Panc1 (cell line): ENCODE measurements around the gene CRNKL1. TPM values are rescaled to one million over a fixed set of nuclear protein-coding genes. Genes with fewer than 3 reads are reported as not detected.

ENCODE experiments used
- ATAC-seq: fragments of 200-7000 bp; cut with Tn5 transposase; 2 replicates; pipeline ENCODE4 v1.9.1; 2020; ENCODE audit warnings: mild to moderate bottlenecking, moderate library complexity
- BruUV-seq: library from RNA; stranded (reverse); fragments of 400-500 nt; replicated peaks from 2 replicates; lab custom pipeline; 2021; lab: Mats Ljungman, UMichigan
- CTCF ChIA-PET: fragments of 300-600 bp; sonication (Branson Sonifier 250); formaldehyde crosslinking; loops from one replicate; lab custom pipeline; 2022; ENCODE audit warnings: antibody characterized with exemption; lab: Charles Lee
- POLR2A ChIA-PET: fragments of 300-600 bp; sonication (Branson Sonifier 250); formaldehyde crosslinking; loops from one replicate; lab custom pipeline; 2022; ENCODE audit warnings: antibody characterized with exemption; lab: Charles Lee
- DNase-seq: peaks from one replicate; pipeline ENCODE4 v3.0.0-alpha.2; 2010; ENCODE audit warnings: low read depth, low spot score
- H3K27ac ChIP-seq: 2 replicates; pipeline ENCODE4 v1.5.1; 2011; ENCODE audit warnings: mild to moderate bottlenecking, low read length, inconsistent platforms
- H3K27me3 ChIP-seq: fragments of 200-500 bp; sonication (Bioruptor generic); 2 replicates; pipeline ENCODE4 v1.6.0; 2014; ENCODE audit warnings: low read length, inconsistent platforms; ENCODE audit not compliant: control insufficient read depth, insufficient read depth
- H3K36me3 ChIP-seq: fragments of 200-500 bp; sonication (Bioruptor generic); 2 replicates; pipeline ENCODE4 v1.5.1; 2014; ENCODE audit warnings: inconsistent platforms, mild to moderate bottlenecking, low read length, moderate library complexity; ENCODE audit not compliant: control insufficient read depth, insufficient read depth
- H3K4me1 ChIP-seq: 2 replicates; pipeline ENCODE4 v1.5.1; 2011; ENCODE audit warnings: inconsistent platforms, mild to moderate bottlenecking, low read length, moderate library complexity; ENCODE audit not compliant: control insufficient read depth, insufficient read depth
- H3K4me3 ChIP-seq, 2 experiments: 2 replicates each; pipeline ENCODE4 v1.5.1; 2011 to 2012; ENCODE audit warnings: low read depth in 2 of 2, low read length in 2 of 2, mild to moderate bottlenecking in 2 of 2, inconsistent platforms in 1 of 2, moderate library complexity in 1 of 2
- H3K9me3 ChIP-seq: fragments of 200-500 bp; sonication (Bioruptor generic); 2 replicates; pipeline ENCODE4 v1.5.1; 2014; ENCODE audit warnings: low read depth, mild to moderate bottlenecking, inconsistent platforms, low read length, moderate library complexity; ENCODE audit not compliant: control insufficient read depth, insufficient read depth
- POLR2AphosphoS5 ChIP-seq: IDR thresholded peaks from 2 replicates; pipeline ENCODE4 v1.6.1; 2012; ENCODE audit warnings: mild to moderate bottlenecking, low read depth, low read length, moderate library complexity
- REST ChIP-seq, 2 experiments: IDR thresholded peaks; 2 replicates each; pipeline ENCODE4 v1.6.1; 2011 to 2012; ENCODE audit warnings: low read depth in 2 of 2, control low read depth in 1 of 2, low read length in 1 of 2, mild to moderate bottlenecking in 1 of 2, moderate library complexity in 1 of 2; ENCODE audit not compliant: insufficient read depth in 1 of 2
- SIN3A ChIP-seq: IDR thresholded peaks from 2 replicates; pipeline ENCODE4 v1.6.1; 2012; ENCODE audit warnings: low read depth, mild to moderate bottlenecking, low read length, moderate library complexity, borderline replicate concordance; ENCODE audit not compliant: insufficient read depth
- TCF7L2 ChIP-seq: IDR thresholded peaks from 2 replicates; pipeline ENCODE4 v1.6.1; 2011; ENCODE audit warnings: mild to moderate bottlenecking, low read depth, low read length, inconsistent platforms
- in situ Hi-C: cut with HindIII; loops from 2 replicates; pipeline ENCODE4 v1.10.0; 2016; ENCODE audit warnings: low sequenced_read_pairs, low pct_unique_long_range_greater_than_20kb
- intact Hi-C: fragments of 100-400 bp; cut with micrococcal nuclease; formaldehyde crosslinking; loops from one replicate; pipeline ENCODE4 v1.10.0; 2022; ENCODE audit not compliant: unreplicated experiment
- total RNA-seq: library from RNA; stranded (reverse); gene quantifications from one replicate; pipeline ENCODE4 v1.2.1, GENCODE V29; 2021; ENCODE audit not compliant: unreplicated experiment
- TF ChIP-seq, protein P1 (sequence below): fragments of 450-650 bp; IDR thresholded peaks from 2 replicates; pipeline ENCODE4 v1.5.1; 2017; ENCODE audit warnings: mild to moderate bottlenecking

CRNKL1 gene
- total RNA-seq, 1 experiment from 2014 or later, result 16.4 TPM

DNA sequence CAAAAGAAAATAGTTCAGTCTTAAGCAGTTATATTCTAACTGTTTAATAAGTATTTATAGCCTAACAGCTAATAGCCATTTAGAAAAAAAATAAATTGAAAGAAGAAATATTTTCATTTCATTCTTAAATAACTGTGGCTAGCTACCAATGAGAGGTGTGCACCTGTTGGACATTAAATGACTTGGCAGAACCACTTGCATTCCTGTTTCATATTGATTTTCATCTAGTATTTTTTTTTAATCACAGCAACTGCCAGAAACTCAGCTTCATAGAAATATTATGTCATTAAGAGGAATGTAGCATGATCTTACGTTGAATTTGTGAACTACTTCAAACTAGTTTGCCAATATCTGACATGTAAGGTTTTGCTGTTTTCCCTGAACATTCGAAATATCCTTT, 25.0 kb downstream of the CRNKL1 start:
- Histone ChIP-seq H3K4me1 (no peaks in the 10 kb centered on the region), H3K4me3 (no peak overlapping the region), H3K27ac (no peak overlapping the region), H3K9me3 (no peaks in the 10 kb centered on the region), H3K36me3 (peaks cover 28% of the 10 kb centered on the region), H3K27me3 (no peaks in the 10 kb centered on the region)
- intact Hi-C loops, result no loop called here
- in situ Hi-C loops, result no loop called here
- no peak for ATAC-seq
- no peak for TF ChIP-seq POLR2AphosphoS5
- TF ChIP-seq SIN3A, result no peak
- TF ChIP-seq, protein P1, sequence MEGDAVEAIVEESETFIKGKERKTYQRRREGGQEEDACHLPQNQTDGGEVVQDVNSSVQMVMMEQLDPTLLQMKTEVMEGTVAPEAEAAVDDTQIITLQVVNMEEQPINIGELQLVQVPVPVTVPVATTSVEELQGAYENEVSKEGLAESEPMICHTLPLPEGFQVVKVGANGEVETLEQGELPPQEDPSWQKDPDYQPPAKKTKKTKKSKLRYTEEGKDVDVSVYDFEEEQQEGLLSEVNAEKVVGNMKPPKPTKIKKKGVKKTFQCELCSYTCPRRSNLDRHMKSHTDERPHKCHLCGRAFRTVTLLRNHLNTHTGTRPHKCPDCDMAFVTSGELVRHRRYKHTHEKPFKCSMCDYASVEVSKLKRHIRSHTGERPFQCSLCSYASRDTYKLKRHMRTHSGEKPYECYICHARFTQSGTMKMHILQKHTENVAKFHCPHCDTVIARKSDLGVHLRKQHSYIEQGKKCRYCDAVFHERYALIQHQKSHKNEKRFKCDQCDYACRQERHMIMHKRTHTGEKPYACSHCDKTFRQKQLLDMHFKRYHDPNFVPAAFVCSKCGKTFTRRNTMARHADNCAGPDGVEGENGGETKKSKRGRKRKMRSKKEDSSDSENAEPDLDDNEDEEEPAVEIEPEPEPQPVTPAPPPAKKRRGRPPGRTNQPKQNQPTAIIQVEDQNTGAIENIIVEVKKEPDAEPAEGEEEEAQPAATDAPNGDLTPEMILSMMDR, result no peak
- TF ChIP-seq TCF7L2, result no peak
- TF ChIP-seq REST (IDR thresholded peaks at IDR 0.05; ENCODE audit: insufficient read depth in 1 of 2, low read depth in 2 of 2, low read length in 1 of 2), result no peak
- POLR2A ChIA-PET, result no interaction called here
- DNase-seq, result no peak
- no TSS peak for BruUV-seq
- CTCF ChIA-PET, result no interaction called here

DNA sequence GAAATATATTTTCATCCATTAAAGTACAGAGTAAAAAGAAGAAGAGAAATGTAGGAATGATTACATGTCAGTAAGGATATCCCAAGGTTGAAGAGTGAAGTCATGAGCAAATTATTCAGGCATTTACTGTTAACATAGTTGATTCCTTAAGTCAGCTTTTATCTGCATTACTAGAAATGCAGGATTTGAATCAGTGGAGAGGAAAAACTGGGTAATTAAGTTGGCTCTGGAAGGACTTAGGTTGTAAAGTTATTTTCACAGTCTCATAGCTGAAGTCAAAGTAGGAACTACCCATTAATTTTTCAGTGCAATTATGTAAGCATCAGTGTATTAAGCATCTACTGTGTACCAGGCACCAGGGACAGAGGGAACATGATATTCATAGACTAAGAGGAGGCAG, 27.3 kb downstream of the CRNKL1 start:
- POLR2A ChIA-PET, result no interaction called here
- TF ChIP-seq POLR2AphosphoS5 (no peak), SIN3A (no peak), TCF7L2 (no peak), REST (IDR thresholded peaks at IDR 0.05; ENCODE audit: insufficient read depth in 1 of 2, low read depth in 2 of 2, low read length in 1 of 2) (no peak)
- TF ChIP-seq, protein P1, result no peak
- Histone ChIP-seq H3K36me3 (peaks cover 16% of the 10 kb centered on the region; the same call in 1 of the 2 replicates), H3K27me3 (no peaks in the 10 kb centered on the region), H3K27ac (no peak overlapping the region), H3K4me1 (0 out of 2 replicates have a peak, but pooled peaks cover 4% of the 10 kb centered on the region), H3K4me3 (no peak overlapping the region), H3K9me3 (no peaks in the 10 kb centered on the region)
- ATAC-seq, result no peak
- no TSS peak for BruUV-seq
- intact Hi-C loops, result no loop called here
- DNase-seq, result no peak
- CTCF ChIA-PET, result no interaction called here
- in situ Hi-C loops, result no loop called here
